Hepatocyte (in vitro differentiated cells): ENCODE measurements around the gene HMGCS2.

Source experiments
- EZH2 ChIP-seq: fragments of 200-600 bp; sonication (generic); IDR thresholded peaks from 2 replicates; pipeline ENCODE4 v1.6.1; 2016; ENCODE audit warnings: antibody characterized with exemption, mild to moderate bottlenecking, borderline replicate concordance
- EZH2phosphoT487 ChIP-seq: fragments of 200-600 bp; sonication (generic); IDR thresholded peaks from one replicate; pipeline ENCODE4 v1.6.1; 2018; ENCODE audit warnings: antibody characterized with exemption, mild to moderate bottlenecking, low read depth, moderate library complexity; ENCODE audit not compliant: unreplicated experiment, severe bottlenecking
- TF ChIP-seq, protein P1 (sequence below): fragments of 200-600 bp; sonication (generic); IDR thresholded peaks from 2 replicates; pipeline ENCODE4 v1.5.1; 2016; ENCODE audit warnings: antibody characterized with exemption, mild to moderate bottlenecking; ENCODE audit not compliant: poor library complexity

DNA sequence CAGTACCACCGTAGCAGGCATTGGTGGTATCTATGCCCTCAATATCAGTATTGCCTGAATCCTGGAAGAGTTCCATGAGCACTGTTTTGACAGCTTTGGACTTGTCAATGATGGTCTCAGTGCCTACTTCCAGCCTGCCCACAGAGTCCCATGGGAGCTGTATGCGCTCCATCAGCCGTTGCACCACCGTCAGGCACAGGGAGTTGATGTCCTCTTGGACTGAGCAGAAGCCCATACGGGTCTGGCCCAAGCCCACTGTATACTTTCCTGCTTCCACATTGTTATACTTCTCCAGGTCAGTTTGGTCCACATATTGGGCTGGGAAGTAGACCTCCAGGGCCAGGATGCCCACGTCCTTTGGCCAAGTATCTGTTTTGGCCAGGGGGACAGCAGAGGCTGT lies 4.5 kb downstream of the HMGCS2 start:
- TF ChIP-seq EZH2phosphoT487 (no peak), EZH2 (no peak)
- TF ChIP-seq, protein P1, sequence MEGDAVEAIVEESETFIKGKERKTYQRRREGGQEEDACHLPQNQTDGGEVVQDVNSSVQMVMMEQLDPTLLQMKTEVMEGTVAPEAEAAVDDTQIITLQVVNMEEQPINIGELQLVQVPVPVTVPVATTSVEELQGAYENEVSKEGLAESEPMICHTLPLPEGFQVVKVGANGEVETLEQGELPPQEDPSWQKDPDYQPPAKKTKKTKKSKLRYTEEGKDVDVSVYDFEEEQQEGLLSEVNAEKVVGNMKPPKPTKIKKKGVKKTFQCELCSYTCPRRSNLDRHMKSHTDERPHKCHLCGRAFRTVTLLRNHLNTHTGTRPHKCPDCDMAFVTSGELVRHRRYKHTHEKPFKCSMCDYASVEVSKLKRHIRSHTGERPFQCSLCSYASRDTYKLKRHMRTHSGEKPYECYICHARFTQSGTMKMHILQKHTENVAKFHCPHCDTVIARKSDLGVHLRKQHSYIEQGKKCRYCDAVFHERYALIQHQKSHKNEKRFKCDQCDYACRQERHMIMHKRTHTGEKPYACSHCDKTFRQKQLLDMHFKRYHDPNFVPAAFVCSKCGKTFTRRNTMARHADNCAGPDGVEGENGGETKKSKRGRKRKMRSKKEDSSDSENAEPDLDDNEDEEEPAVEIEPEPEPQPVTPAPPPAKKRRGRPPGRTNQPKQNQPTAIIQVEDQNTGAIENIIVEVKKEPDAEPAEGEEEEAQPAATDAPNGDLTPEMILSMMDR: no peak
